Fibroblast of lung (primary cell): ENCODE data around the gene PIEZO2. TPM values are rescaled to one million over a fixed set of nuclear protein-coding genes. Genes with fewer than 3 reads are reported as not detected.
A peak's percentile ranks its signal among the peaks of the same experiment; 100 is the strongest.

ENCODE experiments used
- DNase-seq, 2 donors: peaks; one replicate each; pipeline versions ENCODE4 v3.0.0 to v3.0.0-alpha.2; 2010; ENCODE audit warnings: low read depth in 2 of 2
- H2AFZ ChIP-seq: 2 replicates; pipeline ENCODE4 v1.5.1; 2012; ENCODE audit warnings: low read length, control low read depth, inconsistent platforms
- H3K27ac ChIP-seq: 2 replicates; pipeline ENCODE4 v1.5.1; 2011; ENCODE audit warnings: low read length, control low read depth; ENCODE audit not compliant: insufficient read depth
- H3K27me3 ChIP-seq: 2 replicates; pipeline ENCODE4 v1.5.1; 2011; ENCODE audit warnings: mild to moderate bottlenecking, low read length; ENCODE audit not compliant: control insufficient read depth, insufficient read depth
- H3K36me3 ChIP-seq: 2 replicates; pipeline ENCODE4 v1.5.1; 2011; ENCODE audit warnings: low read length; ENCODE audit not compliant: control insufficient read depth, insufficient read depth
- H3K4me1 ChIP-seq: 2 replicates; pipeline ENCODE4 v1.5.1; 2011; ENCODE audit warnings: low read length; ENCODE audit not compliant: control insufficient read depth, insufficient read depth; ENCODE audit errors: extremely low read depth
- H3K4me2 ChIP-seq: 2 replicates; pipeline ENCODE4 v1.5.1; 2011; ENCODE audit warnings: low read length, control low read depth; ENCODE audit not compliant: insufficient read depth; ENCODE audit errors: extremely low read depth
- H3K4me3 ChIP-seq, 4 experiments: fragments of 200-600 bp in 1 of 4; sonication (generic) in 1 of 4; replicated peaks in 1 of 4; 2 replicates each; pipeline ENCODE4 v1.5.1; 2011 to 2016; ENCODE audit warnings: low read length in 4 of 4, low read depth in 3 of 4, mild to moderate bottlenecking in 3 of 4, control low read depth in 2 of 4, inconsistent platforms in 1 of 4, mixed read lengths in 1 of 4; ENCODE audit not compliant: insufficient read depth in 1 of 4; ENCODE audit errors: control extremely low read depth in 1 of 4
- H3K79me2 ChIP-seq: 2 replicates; pipeline ENCODE4 v1.5.1; 2012; ENCODE audit warnings: mild to moderate bottlenecking, low read length, inconsistent platforms; ENCODE audit not compliant: control insufficient read depth, insufficient read depth
- H3K9ac ChIP-seq: 2 replicates; pipeline ENCODE4 v1.5.1; 2011; ENCODE audit warnings: mild to moderate bottlenecking, low read length, control low read depth; ENCODE audit not compliant: insufficient read depth
- H3K9me3 ChIP-seq: 2 replicates; pipeline ENCODE4 v1.5.1; 2012; ENCODE audit warnings: low read depth, low read length; ENCODE audit not compliant: control insufficient read depth, insufficient read depth
- H4K20me1 ChIP-seq: 2 replicates; pipeline ENCODE4 v1.5.1; 2011; ENCODE audit warnings: low read length; ENCODE audit not compliant: control insufficient read depth, insufficient read depth; ENCODE audit errors: extremely low read depth
- EZH2 ChIP-seq: IDR thresholded peaks from 2 replicates; pipeline ENCODE4 v1.5.1; 2012; ENCODE audit warnings: low read length, control low read depth, mild to moderate bottlenecking; ENCODE audit errors: missing control alignments
- polyA plus RNA-seq, 2 donors: library from polyadenylated mRNA; depleted of rRNA in 1 of 2; stranded (reverse) in 1 of 2; unstranded in 1 of 2; fragments of >200 nt; gene quantifications; 2 replicates each; pipeline ENCODE4 v1.2.1, GENCODE V29; 2011 to 2012; ENCODE audit warnings: missing spikeins in 1 of 2
- total RNA-seq: library from RNA; depleted of rRNA; stranded (reverse); fragments of >200 nt; gene quantifications from 2 replicates; pipeline ENCODE4 v1.2.1, GENCODE V29; 2014
- TF ChIP-seq, protein P1 (sequence below), 2 donors: IDR thresholded peaks in 1 of 2; conservative IDR thresholded peaks in 1 of 2; 1 replicate in 1 of 2; 2 replicates in 1 of 2; pipeline ENCODE4 v1.5.1; 2011 to 2012; ENCODE audit warnings: low read length in 2 of 2, control low read depth in 1 of 2, inconsistent platforms in 1 of 2, low read depth in 1 of 2, mild to moderate bottlenecking in 1 of 2

The PIEZO2 gene
- total and polyA plus RNA-seq, 2 donors (not counting 1 experiment from before 2014, with no cell fraction given) = 1.2 to 6.6 TPM

DNA sequence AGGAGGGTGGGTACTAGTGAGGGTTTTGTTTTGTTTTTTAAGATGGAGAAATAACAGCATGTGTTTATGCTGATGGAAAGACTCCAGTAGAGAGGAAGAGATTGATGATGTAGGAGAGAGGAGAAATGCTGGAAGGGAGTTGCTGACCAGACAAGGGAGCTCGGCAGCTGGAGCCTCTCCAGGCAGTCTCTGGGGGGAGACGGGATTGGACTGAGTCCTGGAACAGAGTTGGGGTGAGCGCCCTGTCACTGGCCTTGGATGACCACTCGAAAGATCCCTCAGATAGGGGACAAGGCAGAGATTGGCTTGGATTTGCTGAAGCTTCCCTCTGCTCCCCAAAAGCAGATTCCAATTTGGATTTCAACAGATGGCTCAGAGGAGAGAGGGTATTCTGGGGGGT, 425.9 kb downstream of the PIEZO2 start:
- Histone ChIP-seq H3K4me1 (no peaks in the 10 kb centered on the region), H4K20me1 (no peaks in the 10 kb centered on the region), H2AFZ (no peak overlapping the region), H3K9ac (no peak overlapping the region), H3K27me3 (no peaks in the 10 kb centered on the region), H3K79me2 (no peaks in the 10 kb centered on the region), H3K36me3 (no peaks in the 10 kb centered on the region), H3K9me3 (no peaks in the 10 kb centered on the region), H3K4me3 (no peak overlapping the region), H3K4me2 (no peak overlapping the region), H3K27ac (no peak overlapping the region)
- no peak for TF ChIP-seq EZH2
- TF ChIP-seq, protein P1, sequence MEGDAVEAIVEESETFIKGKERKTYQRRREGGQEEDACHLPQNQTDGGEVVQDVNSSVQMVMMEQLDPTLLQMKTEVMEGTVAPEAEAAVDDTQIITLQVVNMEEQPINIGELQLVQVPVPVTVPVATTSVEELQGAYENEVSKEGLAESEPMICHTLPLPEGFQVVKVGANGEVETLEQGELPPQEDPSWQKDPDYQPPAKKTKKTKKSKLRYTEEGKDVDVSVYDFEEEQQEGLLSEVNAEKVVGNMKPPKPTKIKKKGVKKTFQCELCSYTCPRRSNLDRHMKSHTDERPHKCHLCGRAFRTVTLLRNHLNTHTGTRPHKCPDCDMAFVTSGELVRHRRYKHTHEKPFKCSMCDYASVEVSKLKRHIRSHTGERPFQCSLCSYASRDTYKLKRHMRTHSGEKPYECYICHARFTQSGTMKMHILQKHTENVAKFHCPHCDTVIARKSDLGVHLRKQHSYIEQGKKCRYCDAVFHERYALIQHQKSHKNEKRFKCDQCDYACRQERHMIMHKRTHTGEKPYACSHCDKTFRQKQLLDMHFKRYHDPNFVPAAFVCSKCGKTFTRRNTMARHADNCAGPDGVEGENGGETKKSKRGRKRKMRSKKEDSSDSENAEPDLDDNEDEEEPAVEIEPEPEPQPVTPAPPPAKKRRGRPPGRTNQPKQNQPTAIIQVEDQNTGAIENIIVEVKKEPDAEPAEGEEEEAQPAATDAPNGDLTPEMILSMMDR (conservative IDR thresholded peaks at IDR 0.05 in 1 of 2, IDR thresholded peaks at IDR 0.05 in 1 of 2; ENCODE audit: low read depth in 1 of 2, low read length in 2 of 2) = no peak
- no peak for DNase-seq

- DNase-seq = no peak
- H3K9me3 ChIP-seq = no peaks in the 10 kb centered on the region
- TF ChIP-seq EZH2 = no peak
- TF ChIP-seq, protein P1 (conservative IDR thresholded peaks at IDR 0.05 in 1 of 2, IDR thresholded peaks at IDR 0.05 in 1 of 2; ENCODE audit: low read depth in 1 of 2, low read length in 2 of 2) = no peak
- no peak overlapping the region for H3K4me3 ChIP-seq
- H3K36me3 ChIP-seq = no peaks in the 10 kb centered on the region
- H2AFZ ChIP-seq = no peak overlapping the region
- no peaks in the 10 kb centered on the region for H3K27me3 ChIP-seq
- no peaks in the 10 kb centered on the region for H3K4me1 ChIP-seq
- H4K20me1 ChIP-seq = no peaks in the 10 kb centered on the region
- H3K4me2 ChIP-seq = no peak overlapping the region
- no peaks in the 10 kb centered on the region for H3K79me2 ChIP-seq
- H3K9ac ChIP-seq = no peak overlapping the region
- no peak overlapping the region for H3K27ac ChIP-seq
Measured at GRCh38 chr18:10718809-10719208, 430.6 kb downstream of the PIEZO2 start.

- TF ChIP-seq, protein P1 (conservative IDR thresholded peaks at IDR 0.05 in 1 of 2, IDR thresholded peaks at IDR 0.05 in 1 of 2; ENCODE audit: low read depth in 1 of 2, low read length in 2 of 2) = no peak
- TF ChIP-seq EZH2 = no peak
- no peak overlapping the region for H3K9ac ChIP-seq
- no peaks in the 10 kb centered on the region for H3K79me2 ChIP-seq
- H3K36me3 ChIP-seq = no peaks in the 10 kb centered on the region
- no peaks in the 10 kb centered on the region for H3K9me3 ChIP-seq
- no peak overlapping the region for H3K4me3 ChIP-seq
- H3K4me1 ChIP-seq = no peaks in the 10 kb centered on the region
- DNase-seq = peak; percentile 59 to 72
- no peaks in the 10 kb centered on the region for H3K27me3 ChIP-seq
- H4K20me1 ChIP-seq = no peaks in the 10 kb centered on the region
- no peak overlapping the region for H3K27ac ChIP-seq
- H2AFZ ChIP-seq = no peak overlapping the region
- H3K4me2 ChIP-seq = no peak overlapping the region
Measured at GRCh38 chr18:10715791-10716190, 433.6 kb downstream of the PIEZO2 start.
